Sciatic nerve (tissue), 2 donors: ENCODE measurements around the gene GEMIN7. TPM values are rescaled to one million over a fixed set of nuclear protein-coding genes. Genes with fewer than 3 reads are reported as not detected.
"Not testable (repeated sequence)": the region's sequence is repeated elsewhere in the genome, so short reads cannot be mapped to it uniquely, and the experiment has no call there.

Experiments used
- ATAC-seq: fragments of 200-7000 bp; cut with Tn5 transposase; one replicate; pipeline ENCODE4 v1.9.1; 2020; ENCODE audit warnings: mild to moderate bottlenecking, moderate library complexity
- DNase-seq: peaks from one replicate; pipeline ENCODE4 v3.0.0-alpha.2; 2020; ENCODE audit warnings: low spot score
- intact Hi-C: fragments of 100-400 bp; cut with DNase I; formaldehyde crosslinking; loops from one replicate; pipeline ENCODE4 v1.14.2; 2022
- total RNA-seq: library from RNA; stranded (reverse); fragmentation: NEBNext Ultra II Directional; extraction: Animal tissue kit (Norgen Biotek cat#: 25700); gene quantifications from one replicate; pipeline ENCODE4 v1.2.1, GENCODE V29; 2021
- donor health status: DM: no; HTN: no; CAD: no.
- donor health status: DM: no; HTN: no; CAD: no.

GEMIN7 gene
- total RNA-seq, 1 donor from 2014 or later, result 8.8 TPM

DNA sequence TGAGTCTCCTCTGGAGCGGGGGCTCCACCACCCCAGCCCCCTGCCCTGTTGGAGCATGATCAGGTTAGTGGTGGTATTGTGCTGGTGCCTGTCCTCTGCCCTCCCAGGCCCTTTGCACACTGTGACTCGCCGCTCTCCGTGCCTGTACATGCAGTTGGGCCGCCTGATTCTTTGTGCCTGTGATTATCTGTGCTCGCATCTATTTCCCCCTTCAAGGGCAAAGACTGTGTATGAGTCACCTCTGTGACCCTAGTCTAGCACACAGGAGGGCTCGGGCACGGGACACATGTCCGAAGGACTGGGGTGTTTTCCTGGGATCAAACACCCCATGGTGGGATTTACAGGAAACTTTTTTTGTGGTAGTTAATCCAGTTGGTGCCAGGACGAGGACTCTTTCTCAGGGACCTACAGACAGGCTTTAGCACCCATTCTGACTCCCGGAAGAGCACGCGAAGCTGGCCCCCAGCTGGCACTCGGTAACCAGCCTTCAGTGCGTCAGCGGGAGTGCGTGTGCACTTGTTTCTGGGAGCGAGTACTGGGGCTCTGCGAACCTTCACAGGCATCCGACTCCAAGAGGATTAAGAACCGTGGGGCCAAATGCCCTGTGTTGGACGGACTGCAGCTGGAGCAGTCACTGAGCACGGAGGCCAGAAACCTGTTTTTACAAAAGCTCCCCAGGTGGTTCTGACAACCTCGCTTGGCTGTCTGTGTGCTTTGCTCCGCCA is 20.6 kb downstream of the GEMIN7 start:
- ATAC-seq (no peak), DNase-seq (no peak)
- intact Hi-C loops, result no loop called here

DNA sequence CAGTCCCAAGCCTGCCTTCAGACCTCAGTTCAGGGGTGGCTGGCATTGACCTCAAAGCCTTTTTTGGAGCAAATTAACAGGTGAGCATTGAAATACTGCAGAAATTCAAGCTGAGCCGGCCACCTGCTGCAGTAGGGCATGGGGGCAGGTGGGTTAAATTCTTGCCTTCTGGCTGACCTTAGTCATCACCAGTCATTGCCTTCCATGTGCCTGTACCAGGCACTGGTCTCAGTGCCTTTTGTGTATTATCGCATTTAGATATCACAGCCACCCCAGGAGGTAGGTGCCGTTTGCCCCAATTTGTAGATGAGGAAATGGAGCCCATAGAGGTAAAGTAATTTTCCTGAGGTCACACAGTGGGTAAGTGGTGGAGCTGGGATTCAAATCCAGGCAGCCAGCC is 21.1 kb downstream of the GEMIN7 start:
- intact Hi-C loops, result no loop called here
- no peak for ATAC-seq
- DNase-seq, result no peak

DNA sequence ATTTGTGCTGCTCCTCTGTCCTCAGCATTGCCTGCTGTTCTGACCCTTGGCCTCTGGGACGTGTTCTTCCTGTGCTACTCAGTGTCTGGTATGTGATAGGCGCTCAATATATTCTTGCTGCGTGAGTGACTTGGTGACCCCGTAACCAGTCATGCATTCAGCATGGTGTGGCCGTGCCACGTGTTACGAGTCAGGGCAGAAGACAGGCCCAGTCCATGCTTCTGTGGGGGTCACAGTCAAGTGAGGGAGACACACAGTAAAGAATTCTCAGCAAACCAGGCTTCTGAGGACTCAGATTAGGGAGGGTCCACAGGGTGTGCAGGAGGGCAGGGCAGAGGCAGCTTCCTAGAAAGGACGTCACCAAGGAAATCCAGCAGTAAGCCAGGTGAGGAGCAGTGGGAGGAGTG is 21.8 kb downstream of the GEMIN7 start:
- intact Hi-C loops, result no loop called here
- DNase-seq, result no peak

DNA sequence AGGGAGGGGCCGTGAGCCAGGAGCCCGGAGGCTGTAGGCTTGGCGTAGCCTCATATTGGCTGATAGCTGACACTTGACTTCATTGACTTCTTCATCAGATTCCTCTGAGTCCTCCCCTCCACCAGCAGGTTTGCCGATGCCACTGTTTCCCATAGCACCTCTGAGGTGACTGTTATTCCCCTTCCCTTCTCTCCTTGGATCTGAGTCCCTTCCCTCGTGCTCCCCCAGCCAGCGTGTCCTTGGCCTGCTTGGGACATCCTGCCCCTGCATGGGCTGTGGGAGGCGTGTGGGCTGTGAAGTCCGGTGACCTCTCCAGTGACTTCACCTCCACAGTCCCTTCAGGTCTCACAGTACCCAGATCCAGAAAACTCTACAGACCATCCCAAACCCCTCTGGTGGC is 22.7 kb downstream of the GEMIN7 start:
- no peak for ATAC-seq
- intact Hi-C loops, result no loop called here

More for the DNA sequence above, 21.8 kb downstream of the GEMIN7 start:
- ATAC-seq, result no peak

DNA sequence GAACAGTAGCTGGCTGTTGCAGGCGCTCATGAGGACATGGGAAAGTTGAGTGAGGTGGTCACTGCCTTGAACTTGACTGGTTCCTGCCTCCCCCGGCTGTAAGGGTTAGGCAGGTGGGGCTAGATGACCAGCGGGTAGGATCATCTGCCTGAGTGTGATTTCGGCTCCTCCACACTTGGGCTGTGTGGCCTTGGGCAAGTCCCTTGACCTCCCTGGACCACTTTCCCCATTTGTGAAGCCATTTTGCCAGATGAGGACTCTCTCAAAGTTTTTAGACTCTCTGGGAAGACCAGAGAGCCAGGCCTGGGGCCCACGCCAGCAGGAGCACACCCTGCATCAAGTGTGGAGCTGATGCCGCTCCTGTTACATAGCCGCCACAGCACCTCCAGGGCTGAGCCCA is 23.4 kb downstream of the GEMIN7 start:
- ATAC-seq, result no peak
- DNase-seq, result no peak
- intact Hi-C loops, result no loop called here

More for the DNA sequence above, 22.7 kb downstream of the GEMIN7 start:
- no peak for DNase-seq

DNA sequence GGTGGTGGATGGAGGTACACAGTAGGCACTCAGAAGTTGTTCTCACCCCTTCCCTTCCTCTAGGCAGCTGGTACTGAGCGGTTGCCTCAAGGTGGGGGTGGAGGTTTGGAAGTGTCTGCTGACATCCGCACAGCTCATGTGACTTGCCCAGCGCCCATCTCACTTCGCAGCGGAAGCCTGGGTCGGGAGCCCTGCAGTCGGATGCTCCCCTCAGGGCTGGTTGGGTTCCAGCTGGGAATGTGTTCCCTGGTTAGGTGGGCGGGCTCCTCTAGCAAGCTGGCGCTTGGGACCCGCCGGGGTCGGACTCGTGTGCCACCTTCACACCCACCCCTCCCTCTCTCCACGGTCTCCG is 24.1 kb downstream of the GEMIN7 start:
- intact Hi-C loops, result no loop called here
- ATAC-seq (peak; percentile 73), DNase-seq (no peak)

DNA sequence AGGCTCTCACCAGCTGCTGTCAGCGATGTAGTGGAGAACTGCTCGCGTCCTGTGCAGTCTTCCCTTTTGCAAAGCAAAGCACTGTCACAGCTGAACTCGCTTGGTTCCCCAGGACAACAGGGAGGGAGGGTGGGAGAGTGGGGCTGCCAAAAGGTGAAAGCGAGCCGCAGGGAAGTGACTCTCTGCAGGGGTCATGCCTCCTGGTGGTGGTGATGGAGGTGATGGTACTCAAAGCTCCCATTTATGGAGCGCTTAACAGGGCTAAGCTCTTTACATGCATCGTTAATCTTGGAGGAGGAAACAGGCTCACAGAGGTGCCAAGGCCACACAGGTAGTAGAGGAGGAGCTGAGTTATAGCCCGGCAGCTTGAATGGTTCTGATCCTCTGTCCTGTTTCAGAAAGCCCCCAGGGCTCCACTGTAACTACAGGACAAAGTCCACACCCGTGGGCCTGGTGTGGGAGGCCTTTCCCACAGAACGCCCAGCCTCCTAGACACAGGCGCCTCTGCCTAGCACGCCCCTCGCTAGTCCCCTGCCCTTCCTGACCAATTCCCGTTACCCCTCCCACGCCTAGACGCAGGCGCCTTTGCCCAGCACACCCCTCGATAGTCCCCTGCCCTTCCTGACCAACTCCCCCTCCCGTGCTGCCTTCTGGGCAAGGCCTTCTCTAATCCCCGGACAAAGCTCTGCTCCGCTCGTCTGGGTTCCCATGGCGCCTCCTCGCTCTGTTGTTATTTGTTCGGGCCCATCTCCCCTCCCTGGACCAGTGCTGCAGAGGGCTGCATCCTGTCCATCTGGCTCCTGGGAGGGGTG is 24.7 kb downstream of the GEMIN7 start:
- intact Hi-C loops, result no loop called here
- DNase-seq (no peak), ATAC-seq (peak; percentile 40)

DNA sequence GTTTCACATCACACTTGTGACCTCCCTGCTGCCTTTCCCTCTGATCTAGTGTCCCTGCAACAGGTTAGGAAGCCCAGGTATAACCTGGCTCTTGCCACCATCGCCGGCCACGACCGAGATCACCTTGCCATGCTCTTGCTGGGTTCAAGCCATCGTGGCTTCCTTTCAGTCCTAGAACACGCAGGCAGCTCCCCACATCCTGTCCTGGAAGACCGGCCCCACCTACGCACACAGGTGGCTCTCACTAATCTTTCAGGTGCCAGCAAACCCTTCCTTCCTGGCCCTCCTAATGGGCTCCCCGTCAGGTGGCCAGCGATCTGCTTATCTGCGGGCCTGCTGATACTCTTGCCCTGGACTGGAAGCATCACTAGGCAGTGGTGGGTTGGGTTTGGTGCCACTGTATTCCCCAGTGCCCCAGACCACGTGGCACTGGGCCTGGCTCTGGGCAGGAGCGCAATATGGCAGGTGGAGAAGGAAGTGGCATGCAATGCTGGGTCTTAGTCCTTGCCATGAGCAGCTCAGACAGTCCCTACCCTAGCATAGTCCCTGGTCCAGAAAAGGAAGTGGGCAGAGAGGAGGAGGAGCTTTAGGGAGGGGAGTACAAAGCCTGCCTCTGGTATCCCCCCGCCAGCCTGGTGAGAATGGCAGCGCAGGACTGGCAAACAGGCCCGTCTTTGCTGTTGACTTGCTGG is 25.7 kb downstream of the GEMIN7 start:
- intact Hi-C loops, result no loop called here
- ATAC-seq, result no peak
- DNase-seq, result no peak

DNA sequence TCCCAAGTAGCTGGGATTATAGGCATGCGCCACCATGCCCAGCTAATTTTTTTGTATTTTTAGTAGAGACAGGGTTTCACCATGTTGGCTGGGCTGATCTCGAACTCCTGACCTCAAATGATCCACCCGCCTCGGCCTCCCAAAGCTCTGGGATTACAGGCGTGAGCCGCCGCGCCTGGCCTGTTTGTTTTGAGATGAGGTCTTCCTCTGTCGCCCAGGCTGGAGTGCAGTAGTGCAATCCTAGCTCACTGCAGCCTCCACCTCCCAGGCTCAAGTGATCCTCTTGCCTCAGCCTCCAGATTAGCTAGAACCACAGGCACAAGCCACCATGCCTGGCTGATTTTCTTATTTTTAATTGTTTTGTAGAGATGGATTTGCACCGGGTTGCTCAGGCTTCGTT is 27.3 kb downstream of the GEMIN7 start:
- intact Hi-C loops, ATAC-seq, DNase-seq: not testable (repeated sequence)

DNA sequence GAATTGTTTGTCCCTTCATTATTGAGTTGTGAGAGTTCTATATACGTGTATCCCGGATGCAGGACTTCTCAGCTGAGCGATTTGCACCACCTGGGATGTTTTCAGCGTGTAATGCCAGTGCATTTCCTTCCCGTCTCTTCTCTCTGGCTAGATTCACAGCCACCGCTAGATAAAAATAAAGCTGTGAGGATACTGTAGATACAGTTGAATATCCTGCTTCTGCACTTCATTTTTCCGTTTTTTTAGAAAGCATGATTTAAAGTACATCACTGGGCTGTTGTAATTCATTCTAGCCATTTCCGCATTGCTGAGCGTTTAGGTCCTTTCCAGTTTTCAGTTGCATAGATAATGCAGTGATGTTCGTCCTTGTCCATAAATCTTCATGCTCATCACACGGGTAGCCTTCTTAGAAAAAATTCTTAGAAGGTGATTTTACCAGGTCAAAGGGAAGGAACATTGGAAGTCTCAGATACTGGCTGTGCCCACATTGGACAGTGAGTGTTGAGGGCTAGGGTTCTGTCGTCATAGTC is 28.6 kb downstream of the GEMIN7 start:
- ATAC-seq, result no peak
- intact Hi-C loops, result no loop called here
- no peak for DNase-seq

DNA sequence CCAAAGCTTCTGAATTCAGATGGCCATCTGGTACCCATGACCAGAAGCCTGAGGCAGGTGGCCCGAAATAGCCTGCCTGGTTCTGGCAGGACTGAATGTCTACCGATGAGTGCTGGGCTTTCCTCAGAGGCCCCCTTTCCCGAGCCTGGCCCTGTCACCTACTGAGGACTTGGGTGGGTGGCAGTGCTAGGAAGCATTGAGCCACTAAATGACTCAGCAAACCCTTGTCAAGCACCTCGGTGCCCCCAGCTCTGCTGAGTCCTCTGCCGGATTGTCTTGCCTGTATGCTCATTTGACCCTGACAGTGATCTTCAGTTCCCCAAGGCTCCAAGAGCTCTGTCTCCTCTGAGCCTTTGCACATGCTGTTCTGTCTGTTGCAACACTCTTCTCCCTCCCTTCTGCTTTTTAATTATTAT is 31.8 kb downstream of the GEMIN7 start:
- intact Hi-C loops, result loop anchor here (5.0 kb wide), 1 partner anchor 1351 kb away; no protein-coding TSS in a partner anchor
- ATAC-seq (no peak), DNase-seq (no peak)

DNA sequence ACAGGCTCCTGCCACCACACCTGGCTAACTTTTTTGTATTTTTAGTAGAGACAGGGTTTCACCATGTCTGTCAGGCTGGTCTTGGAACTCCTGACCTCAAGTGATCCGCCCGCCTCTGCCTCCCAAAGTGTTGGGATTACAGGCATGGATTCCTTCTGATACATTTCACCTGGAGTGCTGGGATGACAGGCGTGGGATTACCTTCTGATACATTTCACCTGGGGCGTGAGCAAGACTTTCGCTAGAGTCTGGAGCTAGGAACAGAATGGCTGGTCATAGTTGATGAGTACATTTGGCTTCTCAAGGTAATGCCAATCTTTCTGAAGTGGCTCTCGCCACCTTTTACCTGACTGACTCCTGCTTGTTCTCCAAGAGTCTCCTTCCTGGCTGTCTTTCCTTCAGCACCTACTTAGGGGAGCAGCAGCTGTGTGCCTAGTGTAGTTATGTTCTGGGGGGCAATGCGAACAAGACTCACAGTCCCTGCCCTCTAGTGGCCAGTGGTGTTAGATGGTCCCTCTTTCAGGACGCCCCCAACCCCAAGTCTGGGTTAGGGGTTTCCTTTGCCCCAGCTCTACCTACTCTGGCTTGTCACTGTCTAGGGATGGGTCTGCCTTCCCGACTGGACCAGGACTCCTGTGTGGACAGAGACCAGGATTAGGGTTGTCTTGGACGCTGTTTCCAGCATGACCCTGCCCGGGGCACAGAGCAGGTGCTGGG is 33.2 kb downstream of the GEMIN7 start:
- intact Hi-C loops, result loop anchor here (5.0 kb wide), 1 partner anchor 1350 kb away; no protein-coding TSS in a partner anchor
- DNase-seq, result no peak
- ATAC-seq, result no peak

DNA sequence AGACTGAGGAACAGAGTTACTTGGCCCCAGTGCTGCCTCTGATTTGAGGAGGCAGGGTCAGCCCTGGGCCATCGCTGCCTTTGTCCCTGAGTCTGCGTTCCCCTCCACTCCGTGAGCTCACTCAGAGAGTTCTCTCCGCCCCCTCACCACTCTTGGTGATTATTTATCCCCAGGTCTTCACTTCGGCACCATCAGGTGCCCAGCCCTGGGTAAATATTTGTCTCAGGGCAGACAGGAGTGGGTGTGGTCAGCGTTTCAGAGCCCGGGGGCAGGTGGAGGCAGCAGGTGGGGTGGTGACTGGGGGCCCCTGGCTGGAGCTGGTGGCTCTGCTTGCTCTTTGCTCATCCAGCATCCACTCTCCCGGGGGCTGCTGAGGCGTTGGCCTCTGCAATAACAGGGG is 34.6 kb downstream of the GEMIN7 start:
- ATAC-seq (no peak), DNase-seq (no peak)
- intact Hi-C loops, result loop anchor here (5.0 kb wide), 1 partner anchor 1349 kb away; no protein-coding TSS in a partner anchor

DNA sequence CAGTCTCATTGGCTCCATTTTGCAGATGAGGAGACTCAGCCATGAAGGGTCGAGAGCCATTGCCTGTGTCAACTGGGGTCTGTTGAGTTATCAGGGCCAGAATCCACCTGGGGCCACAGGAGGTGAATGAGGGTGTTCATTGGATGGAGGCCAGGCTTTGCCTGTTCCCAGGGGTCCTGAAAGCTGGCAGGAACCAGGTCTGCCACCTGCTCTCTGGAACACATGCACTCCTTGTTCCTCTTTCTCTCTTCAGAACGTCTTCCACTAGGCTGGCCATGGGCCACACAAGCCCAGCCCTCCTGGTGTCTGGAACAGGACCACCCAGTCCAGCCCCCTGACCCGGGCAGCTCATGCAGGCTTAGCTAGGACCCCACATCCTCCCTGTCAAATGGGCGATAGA is 35.1 kb downstream of the GEMIN7 start:
- intact Hi-C loops, result loop anchor here (5.0 kb wide), 1 partner anchor 1348 kb away; no protein-coding TSS in a partner anchor
- ATAC-seq, result no peak
- DNase-seq, result no peak

DNA sequence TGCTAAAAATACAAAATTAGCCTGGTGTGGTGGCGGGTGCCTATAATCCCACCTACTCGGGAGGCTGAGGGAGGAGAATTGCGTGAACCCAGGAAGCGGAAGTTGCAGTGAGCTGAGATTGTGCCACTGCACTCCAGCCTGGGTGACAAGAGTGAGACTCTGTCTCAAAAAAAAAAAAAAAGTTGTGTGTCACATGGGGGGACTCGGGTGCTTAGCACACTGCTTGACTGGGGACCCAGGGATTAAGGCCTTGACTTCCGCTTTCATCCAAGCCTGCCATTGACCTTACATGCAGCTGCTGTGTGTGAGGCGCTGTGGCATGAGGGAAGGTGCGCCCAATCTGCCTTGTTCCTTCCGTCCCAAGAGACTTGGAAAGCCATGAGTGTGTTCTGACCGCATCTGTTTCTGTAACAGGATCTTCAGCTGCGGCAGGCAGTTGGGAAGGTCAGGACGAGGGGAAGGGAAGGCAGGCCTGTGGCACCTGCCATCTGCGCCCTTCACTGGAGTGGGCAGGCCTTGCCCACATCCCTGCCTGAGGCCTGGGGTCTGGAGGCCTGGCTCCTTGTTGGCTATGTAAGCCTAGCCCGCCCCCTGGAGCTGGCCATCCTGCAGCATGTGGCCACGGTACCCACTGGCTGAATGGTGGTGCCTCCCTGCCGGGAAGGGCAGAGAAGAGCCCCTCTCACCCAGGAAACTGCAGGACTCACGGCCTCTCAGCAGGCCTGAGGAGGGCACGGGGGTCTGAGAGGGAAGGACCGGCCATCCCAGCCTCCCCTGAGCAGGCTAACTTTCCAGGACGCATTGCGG is 37.0 kb downstream of the GEMIN7 start:
- DNase-seq (no peak), ATAC-seq (no peak)
- intact Hi-C loops, result no loop called here

DNA sequence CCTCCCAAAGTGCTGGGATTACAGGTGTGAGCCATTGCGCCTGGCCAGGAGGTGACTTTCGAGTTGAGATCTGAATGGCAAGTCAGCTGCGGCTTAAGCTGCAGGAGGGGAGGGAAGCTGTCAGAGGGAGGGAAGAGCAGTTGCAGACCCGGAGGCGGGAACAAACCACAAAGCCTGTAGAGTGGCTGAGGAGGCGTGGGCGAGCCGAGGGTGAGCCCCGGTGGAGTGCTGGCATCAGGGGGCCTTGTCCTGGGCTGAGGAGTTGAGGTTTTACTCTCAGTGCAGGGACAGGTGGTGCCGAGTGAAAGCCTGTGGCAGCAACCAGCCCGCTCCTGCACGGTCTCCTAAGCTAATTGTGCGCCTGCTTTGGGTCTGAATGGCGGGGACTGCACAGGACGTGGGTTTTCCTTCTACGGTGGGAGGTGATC is 38.1 kb downstream of the GEMIN7 start:
- intact Hi-C loops, result no loop called here
- no peak for DNase-seq
- no peak for ATAC-seq

DNA sequence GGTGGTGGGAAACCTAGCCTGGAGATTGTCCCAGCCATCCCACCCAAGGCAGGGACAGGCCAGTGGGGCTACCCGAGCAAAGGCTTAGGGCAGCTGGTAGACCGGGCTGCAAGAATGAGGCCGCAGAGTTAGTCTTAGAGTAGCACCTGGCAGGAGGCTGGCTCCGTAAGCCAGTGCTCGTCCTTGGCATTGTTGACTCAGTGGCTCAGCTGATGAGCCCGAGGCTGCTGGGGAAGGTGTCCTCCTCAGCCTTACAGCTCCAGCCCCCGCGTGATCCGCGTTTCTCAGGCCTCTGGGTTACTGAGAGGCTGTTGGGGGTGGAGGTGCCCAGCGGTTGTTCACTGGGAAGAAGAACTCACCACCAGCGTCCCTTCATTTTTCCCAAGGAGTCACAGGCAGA is 38.6 kb downstream of the GEMIN7 start:
- DNase-seq (no peak), ATAC-seq (no peak)
- intact Hi-C loops, result no loop called here

DNA sequence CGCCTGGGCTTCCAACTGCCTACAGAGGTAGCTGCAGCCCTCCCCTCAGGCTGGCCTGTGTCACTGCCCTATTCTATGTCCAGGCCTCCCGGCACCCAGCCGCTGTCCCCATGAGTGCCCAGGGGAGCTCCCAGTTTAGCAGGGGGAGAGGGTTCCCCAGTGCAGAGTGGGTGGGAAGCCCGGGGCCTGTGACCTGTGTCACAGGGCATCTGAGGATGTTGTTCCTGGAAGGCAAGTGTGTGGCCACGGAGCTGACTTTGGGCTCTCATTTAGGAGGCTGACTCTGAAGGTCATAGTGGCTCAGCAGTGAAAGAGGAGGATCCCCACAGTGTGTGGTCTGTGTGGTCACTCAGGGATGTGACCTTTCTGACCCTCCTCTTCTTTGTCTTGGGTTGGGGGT is 39.0 kb downstream of the GEMIN7 start:
- ATAC-seq (peak; percentile 21), DNase-seq (no peak)
- intact Hi-C loops, result no loop called here
